NCI-H2171 (cell line): ENCODE results near the gene GALNT7.

Experiments used
- DNase-seq: peaks from one replicate; lab custom pipeline; 2025; lab: John Stamatoyannopoulos, UW

Gene GALNT7

DNA sequence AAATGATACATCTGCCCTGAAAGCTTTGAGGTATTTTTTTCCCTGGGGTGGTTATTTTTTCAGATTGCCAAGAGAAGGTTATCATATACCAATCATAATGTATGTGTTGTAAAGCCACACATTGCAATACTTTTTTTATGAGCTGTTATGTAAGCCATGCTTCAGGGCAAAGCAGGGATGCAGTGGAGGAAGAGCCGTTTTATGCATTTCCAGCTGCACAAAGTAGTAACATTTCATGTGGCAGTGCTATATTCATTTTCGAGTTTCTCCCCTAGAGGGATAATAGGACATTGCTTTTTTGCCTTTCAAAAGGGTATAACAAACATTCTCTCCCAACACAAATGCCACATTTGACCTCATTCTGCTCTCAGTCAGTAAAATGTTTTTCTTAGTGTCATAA lies 68.5 kb downstream of the GALNT7 start:
- no peak for DNase-seq

DNA sequence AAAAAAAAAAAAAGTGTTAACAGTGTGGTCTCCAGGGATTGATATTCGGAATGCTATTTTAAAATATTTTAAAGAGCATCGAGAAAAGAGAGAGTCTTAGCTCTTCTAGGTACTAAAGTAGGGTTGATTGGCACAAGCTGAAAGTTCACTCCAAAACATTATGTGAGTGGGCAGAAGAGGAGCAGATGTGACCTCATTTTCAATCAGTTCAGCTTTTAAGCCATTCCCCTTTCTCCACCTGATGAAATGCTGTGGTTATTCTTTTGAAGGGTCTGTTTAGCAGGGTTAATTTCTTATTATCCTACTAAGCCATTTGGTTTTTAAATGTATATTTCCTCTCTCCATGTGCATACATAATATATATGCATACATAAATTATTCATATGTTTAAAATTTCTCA lies 69.2 kb downstream of the GALNT7 start:
- no peak for DNase-seq

DNA sequence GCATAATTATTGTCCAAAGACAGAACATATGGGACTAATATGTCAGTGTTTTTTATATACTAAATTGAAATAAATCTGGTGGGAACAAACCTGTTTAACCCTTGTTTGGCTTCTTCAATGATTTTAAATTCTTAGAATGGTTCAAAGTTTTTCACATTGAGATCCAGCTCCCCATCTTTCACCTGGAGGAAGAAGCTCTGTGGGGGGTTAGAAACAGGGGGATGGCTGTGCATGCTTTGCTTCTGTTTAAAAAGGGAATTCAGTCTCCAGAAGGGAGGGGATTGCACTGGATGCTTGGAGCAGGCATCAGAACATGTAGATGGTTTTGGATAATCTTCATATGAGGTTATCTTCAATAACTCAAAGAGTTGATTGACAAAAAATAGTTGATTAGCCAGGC lies 72.1 kb downstream of the GALNT7 start:
- no peak for DNase-seq

DNA sequence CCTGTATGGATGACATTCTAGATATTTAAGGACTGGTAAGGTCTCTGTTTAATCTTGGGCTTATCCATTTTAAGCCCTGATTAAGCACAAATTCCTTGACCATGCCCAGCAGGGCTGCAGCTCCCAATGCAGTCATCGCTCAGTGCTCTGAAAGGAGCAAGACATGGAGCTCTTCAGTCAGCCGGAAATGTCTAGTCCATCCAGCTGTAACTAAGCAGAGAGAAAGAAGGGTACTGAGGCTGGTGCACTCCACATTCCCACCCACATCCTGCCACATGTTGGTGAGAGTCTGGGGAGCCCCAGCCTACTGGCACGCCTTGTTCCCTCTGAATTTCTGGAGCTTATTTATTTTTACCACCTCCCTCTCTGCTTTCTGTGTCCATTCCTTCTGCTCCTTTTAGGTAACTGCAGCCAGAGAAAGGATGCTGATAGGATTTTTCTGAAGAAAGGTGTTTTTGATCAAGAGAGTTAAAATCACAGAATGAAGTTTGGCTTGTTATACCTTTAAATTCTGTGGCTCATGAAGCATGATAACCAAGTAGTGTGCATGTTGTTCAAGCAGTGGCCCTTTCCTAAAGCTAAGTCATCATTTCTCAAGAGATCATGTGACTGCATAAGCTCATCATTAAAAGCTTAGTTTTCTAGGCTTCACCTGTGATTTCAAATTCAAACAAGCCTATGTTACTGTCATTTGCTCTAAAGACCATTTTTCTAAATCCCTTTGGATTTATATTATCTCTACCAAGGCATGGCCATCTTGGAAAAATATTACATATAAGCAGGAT lies 74.0 kb downstream of the GALNT7 start:
- DNase-seq: no peak

DNA sequence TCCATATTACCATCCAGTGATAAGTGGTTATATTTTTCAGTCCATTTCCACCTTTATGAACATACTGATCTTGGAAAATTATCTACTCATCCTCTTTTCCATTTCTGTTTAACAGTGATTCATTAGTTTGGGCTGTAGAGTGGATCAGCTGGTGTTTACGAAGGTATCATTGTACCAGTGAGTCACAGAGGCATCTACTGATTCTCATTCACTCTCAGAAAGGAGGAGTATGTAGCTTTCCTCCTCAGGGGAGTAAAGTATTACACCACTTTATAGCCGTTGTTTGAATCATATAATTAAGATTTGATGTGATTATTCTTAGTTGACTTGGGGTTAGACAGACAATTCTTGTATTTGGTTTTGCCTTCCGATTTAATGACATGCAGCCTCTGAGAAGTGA lies 74.7 kb downstream of the GALNT7 start:
- DNase-seq: no peak

DNA sequence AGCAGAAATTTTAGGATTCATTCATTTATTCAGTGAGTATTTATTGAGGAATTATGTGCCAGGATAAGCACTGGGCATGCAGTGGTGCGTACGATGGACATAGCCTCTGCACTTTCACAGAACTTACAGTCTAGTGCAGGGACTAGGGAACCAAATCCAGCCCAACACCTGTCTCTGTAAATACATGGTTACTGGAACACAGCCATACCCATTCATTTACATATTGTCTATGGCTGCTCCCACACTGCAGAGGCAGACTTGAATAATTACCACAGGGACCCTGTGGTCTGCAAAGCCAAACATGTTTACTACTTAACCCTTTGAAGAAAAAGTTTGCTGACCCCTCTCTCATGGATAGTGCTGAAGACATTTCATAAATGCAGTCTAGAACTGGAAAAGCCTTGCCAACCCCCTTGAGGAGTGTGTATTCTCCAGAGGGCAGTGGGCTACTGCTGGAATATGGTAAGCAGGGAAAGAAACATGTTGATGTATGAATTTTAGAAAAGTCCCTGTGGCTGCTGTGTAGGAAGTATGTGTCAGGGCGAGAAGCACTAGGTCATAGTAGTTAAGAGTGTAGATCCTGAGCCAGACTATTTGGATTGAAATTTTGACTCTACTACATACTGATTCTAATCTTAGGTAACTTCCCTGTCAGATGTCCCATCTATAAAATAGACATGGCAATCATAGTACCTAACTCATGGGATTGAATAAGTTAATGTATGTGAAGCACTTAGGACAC lies 75.5 kb downstream of the GALNT7 start:
- no peak for DNase-seq

DNA sequence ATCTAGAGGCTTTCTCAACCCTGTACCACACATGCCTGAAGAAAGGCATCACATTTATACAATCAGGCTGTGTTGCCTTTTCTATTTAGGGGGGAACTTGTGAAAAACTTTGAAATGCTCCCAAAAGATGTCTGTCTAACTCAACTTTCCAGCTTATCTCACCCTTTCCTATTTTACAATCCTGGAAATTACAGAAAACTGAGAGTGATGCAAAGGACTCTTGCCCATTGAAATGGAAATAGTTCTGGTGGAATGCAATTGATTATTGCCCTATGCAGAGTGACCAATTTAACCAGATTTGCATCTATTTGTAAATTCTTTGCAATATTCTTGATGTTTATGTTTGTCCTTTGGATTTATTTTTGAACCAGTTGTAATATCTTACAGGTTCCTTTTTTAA lies 77.3 kb downstream of the GALNT7 start:
- no peak for DNase-seq

DNA sequence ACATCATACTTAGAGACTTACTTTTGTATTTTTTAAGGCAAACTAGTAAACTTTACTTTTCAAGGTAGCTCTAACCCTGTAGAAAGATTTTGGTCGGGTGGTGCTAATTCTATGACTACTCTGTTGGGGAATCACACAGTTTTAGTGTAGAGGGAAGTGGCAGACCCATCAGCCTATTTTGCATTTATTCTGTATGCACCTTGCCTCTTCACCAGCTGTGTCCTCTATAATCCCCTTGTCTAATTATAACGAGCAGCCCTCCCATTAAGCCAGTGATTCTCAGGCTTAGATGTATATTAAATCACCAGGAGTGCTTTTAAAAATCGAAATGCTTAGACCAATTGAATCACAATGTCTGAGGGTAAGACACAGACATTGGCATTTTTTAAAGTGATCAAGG lies 78.1 kb downstream of the GALNT7 start:
- DNase-seq: no peak

DNA sequence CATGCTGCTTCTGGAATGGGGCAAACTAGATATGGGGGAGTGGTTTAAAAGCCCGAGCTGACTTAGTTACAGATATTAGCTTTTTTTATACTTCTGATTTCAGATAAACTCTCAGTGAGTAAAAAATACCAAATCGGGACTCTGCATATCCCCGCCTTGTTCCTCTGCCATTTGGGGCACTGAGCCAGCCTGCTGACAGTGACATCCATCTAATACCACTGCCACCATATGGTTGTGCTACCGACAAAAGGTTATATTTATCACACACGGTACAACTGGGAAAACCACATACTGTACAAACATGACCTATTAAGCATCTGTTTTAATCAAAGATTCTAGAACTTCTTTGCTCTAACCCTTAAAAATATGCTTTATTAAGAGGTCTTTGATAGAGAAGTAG lies 78.7 kb downstream of the GALNT7 start:
- DNase-seq: peak; percentile 48

DNA sequence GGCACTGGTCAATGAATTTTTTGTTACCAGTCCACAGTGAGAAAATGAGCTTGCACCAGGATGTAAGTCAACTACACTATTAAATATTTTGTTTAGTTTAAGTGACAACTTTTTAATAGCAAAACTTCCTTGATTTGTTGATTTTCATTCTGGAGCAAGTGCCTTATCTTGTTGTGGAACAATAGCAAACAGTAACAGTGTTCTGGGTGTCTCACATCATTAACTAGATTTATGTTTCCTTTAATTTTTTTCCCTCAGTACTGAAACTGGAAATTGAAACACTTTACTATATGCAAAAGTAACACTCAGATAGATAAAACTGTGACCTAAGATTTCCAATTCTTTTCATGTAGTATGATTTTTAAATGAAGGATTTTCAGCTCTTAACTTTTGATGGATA lies 80.1 kb downstream of the GALNT7 start:
- no peak for DNase-seq

DNA sequence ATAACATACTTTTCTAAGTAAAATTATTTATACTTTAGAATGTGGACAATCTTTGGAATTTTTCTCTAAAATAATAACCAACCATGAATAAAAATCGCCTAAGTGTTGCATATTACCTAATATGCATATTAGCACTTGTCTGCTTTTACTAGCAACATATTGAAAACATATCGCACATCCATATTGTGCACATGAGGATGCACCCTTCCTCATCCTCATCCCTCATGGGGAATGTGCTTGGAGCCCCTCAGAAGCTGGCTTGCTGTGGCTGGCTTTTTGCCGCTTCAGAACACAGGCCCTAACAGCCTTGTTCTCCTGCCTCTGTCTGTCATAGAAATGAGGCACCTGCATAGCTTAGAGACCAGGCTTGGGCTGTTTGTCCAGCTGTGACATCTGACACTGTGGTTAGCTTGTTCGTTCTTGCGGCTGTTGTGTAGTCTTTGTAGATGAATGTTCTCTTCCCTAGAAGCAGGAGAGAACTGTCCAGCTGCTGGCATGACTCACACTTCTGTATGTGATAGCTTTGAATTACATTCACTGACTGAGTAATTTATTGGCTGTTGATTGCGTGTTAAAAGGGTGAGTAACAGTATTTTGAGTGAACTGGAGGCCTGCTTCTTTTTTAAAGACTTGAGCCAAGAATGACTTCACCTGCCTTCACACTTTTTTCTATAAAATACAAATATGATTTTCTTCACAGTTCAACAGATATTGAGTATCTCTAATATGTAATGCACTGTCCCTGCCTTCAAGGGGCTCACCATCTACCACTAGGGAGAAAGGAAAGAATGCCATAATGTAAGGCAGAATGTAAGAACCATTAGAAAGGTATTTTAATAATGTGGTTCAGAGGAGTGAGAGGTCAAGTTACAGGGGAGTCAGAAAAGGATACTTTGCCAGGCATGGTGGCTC lies 83.7 kb downstream of the GALNT7 start:
- no peak for DNase-seq

DNA sequence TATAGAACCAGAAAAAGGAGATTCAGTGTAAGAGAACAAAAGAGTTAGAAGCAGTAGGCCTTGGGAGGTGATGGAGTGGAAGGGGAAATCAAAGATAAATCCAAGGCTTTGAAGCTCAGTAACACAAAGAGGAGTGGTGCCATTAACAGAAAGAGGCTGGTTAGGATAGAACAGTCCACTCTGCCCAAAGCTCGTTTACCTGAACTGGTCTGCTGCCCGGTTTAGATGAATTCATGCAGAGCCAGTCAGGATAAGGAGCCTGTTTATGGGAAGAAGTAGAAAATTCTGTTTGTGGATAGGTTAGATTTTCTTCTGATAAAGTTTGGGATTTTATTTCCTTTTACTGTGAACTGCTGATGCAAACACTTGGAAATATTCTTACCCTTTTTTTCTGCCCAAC lies 85.0 kb downstream of the GALNT7 start:
- no peak for DNase-seq

DNA sequence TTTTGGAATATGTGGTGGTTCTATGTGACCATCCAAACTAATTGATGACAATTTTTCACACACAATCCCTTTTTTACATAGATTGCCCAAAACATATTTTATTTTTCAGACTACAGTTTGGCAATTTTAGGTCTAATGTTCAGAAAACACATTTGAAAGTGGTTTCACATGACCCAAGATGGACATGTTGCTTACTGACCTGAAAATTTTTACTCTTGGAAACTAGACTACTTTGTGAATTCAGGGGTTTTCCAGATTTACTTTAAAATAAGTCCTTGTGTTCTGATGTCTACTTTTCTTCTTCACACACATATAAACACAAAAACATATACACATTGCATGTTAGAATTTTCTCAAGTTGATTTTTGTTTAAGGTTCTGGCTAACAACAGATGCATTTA lies 86.0 kb downstream of the GALNT7 start:
- no peak for DNase-seq

DNA sequence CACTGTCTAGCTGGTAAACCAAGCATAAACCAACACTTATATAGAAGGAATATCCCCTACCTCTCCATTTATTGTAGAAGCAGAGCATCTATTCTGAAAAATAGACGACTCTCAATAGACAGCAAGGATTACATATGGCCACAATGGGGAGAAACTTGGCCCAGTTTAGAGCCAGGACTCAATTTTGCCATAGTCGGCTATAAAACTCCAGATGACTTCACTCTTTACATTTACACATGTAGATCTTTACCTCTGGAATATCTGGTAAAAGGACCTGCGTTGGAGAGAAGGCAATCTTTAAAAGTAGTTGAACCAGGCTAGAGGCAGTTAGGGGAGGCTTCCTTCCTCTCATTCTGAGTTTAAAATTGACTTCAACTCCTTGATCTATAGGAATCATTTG lies 88.2 kb downstream of the GALNT7 start:
- DNase-seq: no peak

DNA sequence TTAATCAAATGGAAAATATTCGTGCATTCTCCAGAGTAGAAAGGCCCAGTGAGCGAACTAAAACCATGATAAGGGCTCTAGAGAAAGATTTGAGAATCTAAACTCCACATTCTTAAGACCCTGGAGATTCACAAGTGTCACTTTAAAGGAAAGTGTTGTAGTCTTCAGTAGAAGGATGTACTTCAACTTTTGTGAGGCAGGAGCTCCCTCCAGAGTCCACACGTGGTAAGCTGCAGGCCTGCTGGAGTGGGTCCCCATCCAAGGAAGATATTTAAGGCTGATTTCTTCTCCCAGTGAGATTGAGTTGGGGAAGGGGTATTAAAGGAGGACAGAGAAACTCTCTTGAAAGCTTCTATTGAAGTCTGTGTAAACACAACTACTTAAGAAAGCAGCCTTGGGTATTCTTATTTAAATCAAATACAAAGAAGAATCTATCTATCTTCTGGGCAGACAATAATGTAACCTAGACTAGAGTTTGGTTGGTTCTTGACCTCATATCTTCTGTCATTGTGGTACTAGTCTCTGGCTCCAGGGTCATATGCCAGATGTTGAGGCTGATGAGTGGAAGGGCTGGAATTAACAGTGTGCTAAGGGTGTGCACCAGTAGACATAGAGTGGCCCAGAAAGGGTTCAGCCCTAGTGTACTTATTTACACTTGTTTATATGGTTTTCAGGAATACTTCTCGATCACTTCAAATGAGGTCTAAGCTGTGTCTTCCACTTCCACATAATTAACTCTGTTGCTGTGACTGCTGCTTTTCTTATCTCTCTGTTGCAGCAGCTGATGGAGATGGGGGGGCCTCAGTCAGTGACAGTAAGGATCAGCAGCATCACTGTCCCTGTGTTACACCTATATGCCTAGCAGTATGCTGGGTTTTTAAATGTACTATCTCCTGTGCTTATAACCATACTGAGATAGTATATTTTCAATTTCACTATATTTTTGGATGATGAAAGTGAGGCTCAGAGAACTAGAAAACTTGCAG lies 89.4 kb downstream of the GALNT7 start:
- DNase-seq: peak; percentile 16

DNA sequence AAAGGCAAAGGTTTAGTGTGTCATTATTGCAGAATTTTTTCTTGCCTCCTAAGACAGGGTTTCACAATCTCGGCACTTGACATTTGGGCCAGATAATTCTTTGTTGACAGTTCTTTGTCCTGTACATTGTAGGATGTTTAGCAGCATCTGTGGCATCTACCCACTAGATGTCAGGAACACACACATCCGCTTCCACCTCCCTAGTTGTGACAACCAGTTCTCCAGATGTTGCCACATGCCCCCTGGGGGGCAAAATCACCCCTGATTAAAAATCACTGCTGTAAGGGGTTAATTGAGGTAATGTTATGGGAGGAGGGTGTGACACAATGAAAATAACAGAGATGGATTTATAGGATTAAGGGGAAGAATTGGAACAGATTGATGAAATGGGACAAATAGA lies 90.3 kb downstream of the GALNT7 start:
- DNase-seq: no peak

DNA sequence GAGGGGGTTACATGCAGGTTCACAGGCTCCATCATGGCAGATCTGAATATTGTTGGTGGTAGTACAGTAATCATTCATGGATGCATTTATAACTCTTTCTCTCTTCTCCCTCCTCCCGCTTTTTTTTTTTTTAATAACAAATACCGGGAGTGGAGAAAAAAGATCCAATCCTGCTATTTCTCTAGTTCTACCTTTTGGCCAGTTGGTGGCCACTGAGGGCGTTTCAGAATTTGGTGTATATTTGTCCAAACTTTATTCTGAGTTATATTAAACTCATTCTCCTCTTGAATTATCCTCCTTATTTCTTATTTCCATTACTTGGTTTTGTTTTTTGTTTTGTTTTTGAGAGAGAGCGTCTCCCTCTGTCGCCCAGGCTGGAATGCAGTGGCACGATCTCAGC lies 90.7 kb downstream of the GALNT7 start:
- DNase-seq: no peak

DNA sequence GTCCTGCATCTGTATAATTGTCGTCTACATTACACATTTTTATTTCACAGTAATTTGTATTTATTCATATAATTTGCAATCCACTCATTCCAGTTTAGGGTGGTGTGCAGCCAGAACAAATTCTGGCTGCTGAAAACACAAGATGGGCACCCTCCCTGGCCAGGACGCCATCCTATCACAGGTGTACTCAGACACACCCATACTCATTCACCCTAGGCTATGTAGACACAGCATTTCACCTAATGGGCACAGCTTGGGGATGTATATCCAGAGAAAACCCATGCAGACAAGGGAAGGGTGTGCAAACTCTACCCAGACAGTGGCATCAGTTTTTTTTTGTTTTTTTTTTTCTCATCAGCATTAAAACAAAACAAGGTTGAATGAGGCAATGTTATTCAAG lies 92.4 kb downstream of the GALNT7 start:
- DNase-seq: no peak

DNA sequence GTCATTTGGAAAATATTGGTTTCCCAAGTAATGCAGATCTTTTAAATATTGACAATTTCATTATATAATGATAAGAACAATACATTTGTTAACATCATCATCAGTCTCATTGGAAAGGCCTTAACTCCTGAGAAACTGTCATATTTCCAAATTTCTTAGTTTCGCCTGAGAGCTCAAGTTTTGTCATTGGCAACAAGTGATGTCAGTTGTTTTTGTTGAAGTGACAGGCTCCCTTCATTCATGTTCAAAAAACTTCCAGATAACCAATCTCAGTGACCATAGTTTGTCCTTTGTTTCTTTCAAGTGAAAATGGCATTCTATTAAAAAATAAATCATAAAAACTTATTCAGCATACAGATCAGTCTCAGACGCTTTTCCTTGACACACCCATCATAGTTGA lies 93.8 kb downstream of the GALNT7 start:
- no peak for DNase-seq

DNA sequence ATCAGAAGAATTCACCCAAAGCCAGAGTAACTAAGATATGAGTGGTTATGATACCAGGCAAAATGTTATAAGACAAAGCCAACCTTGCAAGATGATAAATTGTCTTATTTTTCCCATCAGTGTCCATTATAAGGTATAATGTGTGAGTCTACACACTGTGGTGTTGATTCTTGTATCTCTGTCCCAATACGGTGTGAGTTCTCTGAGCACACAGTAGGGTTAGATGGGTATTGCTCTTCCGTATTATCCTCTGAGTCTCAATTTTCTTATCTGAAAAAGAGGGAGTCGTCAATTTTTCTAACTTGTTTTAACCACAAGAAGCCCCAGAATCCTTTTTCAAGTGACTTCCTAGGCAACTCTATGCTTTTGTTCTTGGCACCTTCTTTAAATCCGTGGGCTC lies 95.6 kb downstream of the GALNT7 start:
- DNase-seq: no peak

DNA sequence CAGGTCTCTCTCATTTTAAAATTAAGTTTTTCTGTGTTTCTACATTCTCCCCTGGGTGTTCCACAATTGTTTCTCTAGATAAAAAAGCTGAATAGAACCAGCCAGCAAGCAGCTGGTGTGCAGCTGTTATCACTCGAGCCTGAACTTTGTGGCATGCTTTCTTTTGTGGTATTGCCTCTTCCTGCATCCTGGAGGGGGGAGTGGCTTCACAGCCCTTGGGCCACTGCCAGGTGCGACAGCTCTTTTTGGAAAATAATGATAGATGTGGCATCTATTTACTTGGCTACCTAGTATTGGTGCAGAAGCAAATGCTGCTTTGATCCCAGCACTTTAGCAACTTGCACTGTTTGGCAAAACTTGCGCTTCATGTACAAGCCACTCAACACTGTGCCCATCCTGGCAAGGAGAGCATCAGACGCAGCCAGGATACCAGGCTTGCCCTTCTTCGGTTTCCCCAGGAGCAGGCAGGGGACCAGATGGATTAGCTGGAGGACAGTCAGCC lies 96.1 kb downstream of the GALNT7 start:
- peak; percentile 62 for DNase-seq
